ENCODE data around the gene TIMD4.

The TIMD4 gene

GRCh38 chr5:156922207-156922792, 40.7 kb downstream of the TIMD4 start:
- no peak for DNase-seq (ENCODE audit: low read depth in 2 of 2)

GRCh38 chr5:156920861-156921431, 42.1 kb downstream of the TIMD4 start:
- DNase-seq (ENCODE audit: low read depth in 2 of 2), result no peak

- peak; percentile 11 to 21 for DNase-seq (ENCODE audit: low read depth in 2 of 2)
Observed at GRCh38 chr5:156920042-156920860, 42.8 kb downstream of the TIMD4 start.

- DNase-seq (ENCODE audit: low read depth in 2 of 2), result no peak
Observed at GRCh38 chr5:156918311-156918845, 44.6 kb downstream of the TIMD4 start.

- no peak for DNase-seq (ENCODE audit: low read depth in 2 of 2)
Observed at GRCh38 chr5:156914371-156914737, 48.7 kb downstream of the TIMD4 start.

- DNase-seq (ENCODE audit: low read depth in 2 of 2), result peak in 1 of 2 donors; percentile 5
Observed at GRCh38 chr5:156913719-156914370, 49.2 kb downstream of the TIMD4 start.

- no peak for DNase-seq (ENCODE audit: low read depth in 2 of 2)
Observed at GRCh38 chr5:156913355-156913718, 49.7 kb downstream of the TIMD4 start.

- no peak for DNase-seq (ENCODE audit: low read depth in 2 of 2)
Observed at GRCh38 chr5:156912869-156913268, 50.2 kb downstream of the TIMD4 start.

GRCh38 chr5:156909180-156909579, 53.8 kb downstream of the TIMD4 start:
- DNase-seq (ENCODE audit: low read depth in 2 of 2), result no peak

- DNase-seq (ENCODE audit: low read depth in 2 of 2), result no peak
Observed at GRCh38 chr5:156907667-156908066, 55.4 kb downstream of the TIMD4 start.

- DNase-seq (ENCODE audit: low read depth in 2 of 2), result no peak
Observed at GRCh38 chr5:156906807-156907206, 56.2 kb downstream of the TIMD4 start.

GRCh38 chr5:156896546-156896945, 66.5 kb downstream of the TIMD4 start:
- DNase-seq (ENCODE audit: low read depth in 2 of 2), result no peak

GRCh38 chr5:156893517-156893916, 69.5 kb downstream of the TIMD4 start:
- DNase-seq (ENCODE audit: low read depth in 2 of 2), result no peak

GRCh38 chr5:156892864-156893263, 70.2 kb downstream of the TIMD4 start:
- DNase-seq (ENCODE audit: low read depth in 2 of 2), result no peak

GRCh38 chr5:156892223-156892622, 70.8 kb downstream of the TIMD4 start:
- DNase-seq (ENCODE audit: low read depth in 2 of 2), result no peak

GRCh38 chr5:156888520-156888919, 74.5 kb downstream of the TIMD4 start:
- no peak for DNase-seq (ENCODE audit: low read depth in 2 of 2)

- no peak for DNase-seq (ENCODE audit: low read depth in 2 of 2)
Observed at GRCh38 chr5:156883316-156883875, 79.6 kb downstream of the TIMD4 start.

GRCh38 chr5:156879665-156880285, 83.3 kb downstream of the TIMD4 start:
- DNase-seq (ENCODE audit: low read depth in 2 of 2), result no peak

GRCh38 chr5:156871212-156871611, 91.8 kb downstream of the TIMD4 start:
- no peak for DNase-seq (ENCODE audit: low read depth in 2 of 2)

- DNase-seq (ENCODE audit: low read depth in 2 of 2), result no peak
Observed at GRCh38 chr5:156870498-156870839, 92.6 kb downstream of the TIMD4 start.

Data from stimulated activated CD8-positive, alpha-beta memory T cell treated with anti-CD3 and anti-CD28 coated beads, Interleukin-15, amount 100 ng/mL, for 4 hours (primary cell).